Measurements from ENCODE around the gene AVPI1.
"Not testable (repeated sequence)": the region's sequence is repeated elsewhere in the genome, so short reads cannot be mapped to it uniquely, and the experiment has no call there.

Gene AVPI1

DNA sequence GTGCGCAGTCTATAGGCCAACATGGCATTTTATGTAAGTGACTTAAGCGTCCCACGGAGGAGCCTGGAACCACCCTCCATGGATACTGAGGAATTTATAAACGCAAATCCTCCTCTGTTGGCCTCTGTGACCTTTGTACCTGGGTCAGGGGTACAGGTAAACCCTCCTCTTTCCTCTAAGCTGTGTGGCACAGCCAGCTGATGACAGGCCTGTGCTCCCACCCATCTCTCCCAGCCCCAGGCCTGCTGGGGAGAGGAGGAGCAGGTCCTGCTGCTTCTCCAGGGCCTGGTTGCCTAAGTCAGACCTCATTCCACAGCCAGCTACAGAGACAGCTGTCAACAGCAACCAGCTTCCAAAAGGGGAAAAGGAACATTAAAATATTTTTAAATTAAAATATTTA is 5.0 kb downstream of the AVPI1 start:
- DNase-seq (ENCODE audit: low read depth in 2 of 2): no peak

DNA sequence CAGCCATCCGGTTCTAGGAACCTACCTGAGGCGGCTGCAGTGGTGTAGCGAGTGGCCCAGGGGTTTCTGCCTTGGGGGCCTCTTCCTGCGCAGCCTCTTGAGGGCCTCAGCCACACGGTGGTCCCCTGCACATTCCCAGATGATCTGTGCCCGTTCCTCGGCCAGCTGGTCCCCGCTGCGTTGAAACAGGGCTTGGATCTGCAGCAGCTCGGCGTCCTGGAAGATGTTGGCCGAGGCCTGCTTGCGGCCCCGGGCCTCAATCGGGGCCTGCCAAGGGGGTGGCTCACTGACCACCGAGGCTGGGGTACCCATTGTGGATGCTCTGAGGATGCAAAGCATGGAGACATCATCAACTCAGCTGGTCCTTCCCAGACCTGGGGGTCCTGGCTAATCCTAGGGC is 7.4 kb downstream of the AVPI1 start:
- no peak for DNase-seq (ENCODE audit: low read depth in 2 of 2)

DNA sequence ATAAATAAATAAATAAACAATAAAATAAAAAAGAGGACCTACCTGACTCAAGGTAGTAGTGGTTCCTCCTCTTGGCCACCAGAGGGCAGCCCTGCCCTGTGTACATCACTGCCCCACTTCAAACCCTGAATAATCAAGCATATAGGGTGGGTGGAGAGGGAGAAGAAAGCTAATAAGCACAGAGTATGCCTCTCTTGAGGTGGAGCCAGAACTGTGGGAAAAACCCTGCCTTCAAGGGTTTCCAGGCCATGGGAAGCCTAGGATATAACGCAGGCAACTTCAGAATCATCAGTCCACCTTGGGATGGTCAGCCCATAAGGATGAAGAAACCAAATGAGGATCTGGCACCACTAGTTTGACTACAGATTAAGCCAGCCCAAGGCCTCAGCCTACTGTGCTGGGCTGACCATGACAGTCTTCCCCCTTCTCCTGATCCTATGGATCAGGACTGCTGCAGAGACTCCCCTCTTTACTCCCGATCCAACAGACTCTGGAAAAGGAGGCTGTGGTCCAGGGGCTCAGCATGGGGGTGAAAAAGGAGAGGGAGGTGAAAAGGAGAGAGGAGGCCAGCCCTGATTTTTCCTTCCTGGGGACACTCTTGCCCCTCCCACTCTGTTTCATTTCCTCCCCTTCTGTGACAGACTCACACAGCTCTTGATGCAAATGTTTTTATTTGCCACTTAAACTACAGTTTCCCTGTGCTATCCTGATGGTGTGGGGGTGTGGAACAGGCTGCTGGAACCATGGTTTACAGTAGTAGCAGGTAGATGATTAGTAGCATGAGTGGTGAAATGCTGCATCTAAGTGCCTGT is 10.1 kb downstream of the AVPI1 start:
- DNase-seq (ENCODE audit: low read depth in 2 of 2): peak in 1 of 2 donors; percentile 6

DNA sequence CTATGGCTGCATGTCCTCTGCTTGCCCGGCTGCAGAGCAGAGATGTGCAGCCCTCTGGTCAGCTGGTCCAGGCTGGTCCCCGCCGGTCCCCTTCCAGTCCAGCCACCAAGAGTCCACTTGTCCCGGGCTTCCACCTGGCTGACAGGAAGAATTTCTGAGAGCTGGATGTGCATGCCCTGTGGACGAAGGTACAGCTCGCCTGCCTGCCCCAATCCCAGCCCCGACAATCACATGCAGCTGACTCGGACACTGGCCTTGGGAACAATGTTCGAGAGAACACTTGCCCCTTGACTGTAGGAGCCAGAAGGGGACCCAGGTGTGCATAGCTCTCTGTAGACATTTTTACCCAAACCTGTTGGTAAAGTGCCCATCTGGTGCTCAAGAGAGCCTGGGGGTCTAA is 11.8 kb downstream of the AVPI1 start:
- no peak for DNase-seq (ENCODE audit: low read depth in 2 of 2)

DNA sequence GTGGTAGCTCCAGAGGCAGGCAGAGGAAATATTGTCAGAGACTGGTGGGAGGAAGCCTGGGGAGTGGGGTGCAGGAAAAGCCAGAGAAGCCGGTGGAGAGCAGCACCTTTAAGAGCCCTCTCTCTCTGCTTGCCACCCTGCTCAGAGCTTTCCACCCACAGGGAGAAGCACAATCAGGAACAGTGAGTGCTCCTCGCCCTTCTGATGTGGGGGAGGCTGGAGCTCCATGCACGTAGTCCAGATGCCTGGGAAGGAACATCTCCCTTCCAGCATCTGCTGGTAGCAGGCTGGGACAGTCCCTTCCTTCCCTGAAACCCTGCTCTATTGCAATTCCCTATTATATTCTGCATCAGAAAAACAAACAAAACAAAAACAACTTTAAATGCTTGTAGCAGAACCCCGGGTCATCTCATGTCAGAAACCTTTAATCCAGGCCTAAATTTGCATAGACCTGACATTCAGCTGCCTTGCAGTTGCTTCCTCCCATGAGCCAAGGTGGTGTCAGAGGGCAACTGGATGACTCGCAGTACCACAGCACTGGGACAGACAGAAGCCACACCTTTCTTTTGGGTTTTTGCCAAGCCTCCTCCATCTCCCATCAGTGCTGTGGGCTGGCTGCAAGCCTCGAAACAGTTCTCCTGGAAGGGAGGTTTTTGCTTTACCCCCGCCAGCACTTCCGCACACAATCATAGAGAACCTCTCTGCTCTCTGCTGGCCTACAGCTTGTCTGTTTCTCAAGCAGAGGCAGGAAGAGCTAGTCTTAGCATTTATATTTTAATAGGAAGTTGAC is 13.1 kb downstream of the AVPI1 start:
- DNase-seq (ENCODE audit: low read depth in 2 of 2): no peak

- no peak for DNase-seq (ENCODE audit: low read depth in 2 of 2)
Measured at GRCh38 chr10:97669571-97669970, 17.5 kb downstream of the AVPI1 start.

DNA sequence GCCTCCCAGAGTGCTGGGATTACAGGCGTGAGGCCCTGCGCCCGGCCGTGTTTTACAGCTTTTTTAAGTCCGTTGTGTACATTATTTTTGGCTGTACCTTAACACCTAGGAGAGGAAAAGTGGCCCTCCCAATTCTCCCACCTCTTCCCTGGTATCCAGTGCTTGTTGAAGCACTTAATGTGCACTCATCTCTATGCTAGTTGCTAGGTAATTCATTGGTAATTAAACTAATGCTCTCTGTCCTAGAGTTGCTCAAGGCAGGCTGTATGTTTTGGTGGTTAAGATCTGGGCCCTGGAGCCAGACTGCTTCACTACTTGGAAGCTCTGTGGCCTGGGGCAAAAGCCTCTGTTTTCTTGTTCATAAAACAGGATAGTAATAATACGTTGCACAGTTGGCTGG is 19.6 kb downstream of the AVPI1 start:
- no peak for DNase-seq (ENCODE audit: low read depth in 2 of 2)

GRCh38 chr10:97666992-97667391 is 20.0 kb downstream of the AVPI1 start:
- no peak for DNase-seq (ENCODE audit: low read depth in 2 of 2)

- no peak for DNase-seq (ENCODE audit: low read depth in 2 of 2)
Measured at GRCh38 chr10:97664282-97664850, 22.7 kb downstream of the AVPI1 start.

DNA sequence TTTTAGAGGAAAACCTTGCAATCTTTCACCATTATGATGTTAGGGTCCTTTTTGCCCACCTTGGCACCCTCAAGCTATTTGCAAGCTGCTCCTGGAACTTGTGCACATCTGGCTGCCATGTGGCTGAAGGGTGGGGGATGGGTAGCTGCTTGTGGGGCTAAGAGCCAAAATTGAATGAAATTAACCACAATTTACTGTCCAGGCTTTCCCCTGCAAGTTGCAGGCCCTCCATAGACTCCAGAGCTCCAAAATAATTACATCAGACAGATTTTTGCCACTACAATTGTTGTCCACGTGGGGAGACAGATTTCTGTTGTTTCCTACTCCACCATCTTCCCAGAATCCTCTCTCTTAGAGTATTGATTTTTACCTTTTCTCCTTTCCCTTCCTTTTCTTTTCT is 27.5 kb downstream of the AVPI1 start:
- no peak for DNase-seq (ENCODE audit: low read depth in 2 of 2)

DNA sequence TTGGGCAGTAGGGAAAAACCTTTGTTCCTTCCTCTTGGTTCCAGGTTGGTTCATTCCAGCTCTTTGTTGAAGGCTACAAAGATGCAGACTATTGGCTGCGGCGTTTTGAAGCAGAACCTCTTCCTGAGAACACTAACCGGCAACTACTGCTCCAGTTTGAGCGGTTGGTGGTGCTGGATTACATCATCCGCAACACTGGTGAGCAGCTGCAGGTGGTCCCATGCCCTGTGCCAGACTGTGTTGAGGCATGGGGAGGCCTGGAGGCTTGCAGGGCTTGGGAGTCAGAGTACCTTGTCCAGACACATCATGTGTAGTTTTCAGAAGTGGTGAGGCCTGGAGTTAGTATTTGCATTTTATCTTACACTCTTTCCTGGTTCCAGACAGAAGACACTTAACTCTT is 30.3 kb downstream of the AVPI1 start:
- no peak for DNase-seq (ENCODE audit: low read depth in 2 of 2)

GRCh38 chr10:97651773-97652172 is 35.3 kb downstream of the AVPI1 start:
- DNase-seq (ENCODE audit: low read depth in 2 of 2): no peak

DNA sequence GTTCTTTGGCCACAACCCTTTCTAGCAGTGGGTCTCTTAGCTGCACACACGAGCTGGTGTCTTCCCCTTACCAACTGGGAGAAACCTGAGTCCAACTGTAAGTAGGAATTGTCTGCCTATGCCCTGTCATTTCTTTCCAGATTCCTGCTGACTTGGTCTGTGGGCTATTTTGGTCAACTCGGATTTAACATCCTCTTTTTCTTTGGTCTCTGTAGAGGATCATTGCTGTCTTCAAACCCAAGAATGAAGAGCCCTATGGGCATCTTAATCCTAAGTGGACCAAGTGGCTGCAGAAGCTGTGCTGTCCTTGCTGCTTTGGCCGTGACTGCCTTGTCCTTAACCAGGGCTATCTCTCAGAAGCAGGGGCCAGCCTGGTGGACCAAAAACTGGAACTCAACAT is 36.3 kb downstream of the AVPI1 start:
- DNase-seq (ENCODE audit: low read depth in 2 of 2): no peak

- not testable (repeated sequence) for DNase-seq (ENCODE audit: low read depth in 2 of 2)
Measured at GRCh38 chr10:97649405-97649750, 37.7 kb downstream of the AVPI1 start.

- DNase-seq (ENCODE audit: low read depth in 2 of 2): no peak
Measured at GRCh38 chr10:97648562-97649404, 38.3 kb downstream of the AVPI1 start.

- DNase-seq (ENCODE audit: low read depth in 2 of 2): no peak
Measured at GRCh38 chr10:97647556-97647955, 39.5 kb downstream of the AVPI1 start.

GRCh38 chr10:97644936-97645335 is 42.1 kb downstream of the AVPI1 start:
- no peak for DNase-seq (ENCODE audit: low read depth in 2 of 2)

DNA sequence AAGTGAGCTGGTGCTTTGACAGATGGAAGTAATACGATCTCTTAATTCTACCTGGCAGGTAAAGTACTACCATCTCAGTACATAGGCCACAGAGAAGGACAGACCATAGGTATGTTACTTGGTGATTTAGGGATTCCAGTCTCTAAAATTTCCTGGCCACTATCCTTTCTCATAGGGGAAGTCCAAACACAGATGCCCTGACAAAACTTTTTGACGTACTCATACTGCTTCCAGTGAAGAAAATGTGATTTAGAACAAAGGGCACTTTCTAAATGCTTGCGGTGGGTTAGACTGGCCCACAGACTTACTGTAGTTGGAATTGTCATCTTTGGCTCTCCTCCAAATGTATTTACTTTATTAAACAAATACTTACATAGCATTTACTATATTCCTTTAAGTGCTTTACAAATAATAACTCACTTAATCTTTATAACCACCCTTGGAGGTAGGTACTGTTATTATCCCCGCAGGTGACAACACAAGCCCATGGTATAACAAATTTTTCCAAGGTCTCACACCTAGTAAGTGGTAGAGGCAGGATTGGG is 43.5 kb downstream of the AVPI1 start:
- DNase-seq (ENCODE audit: low read depth in 2 of 2): no peak

DNA sequence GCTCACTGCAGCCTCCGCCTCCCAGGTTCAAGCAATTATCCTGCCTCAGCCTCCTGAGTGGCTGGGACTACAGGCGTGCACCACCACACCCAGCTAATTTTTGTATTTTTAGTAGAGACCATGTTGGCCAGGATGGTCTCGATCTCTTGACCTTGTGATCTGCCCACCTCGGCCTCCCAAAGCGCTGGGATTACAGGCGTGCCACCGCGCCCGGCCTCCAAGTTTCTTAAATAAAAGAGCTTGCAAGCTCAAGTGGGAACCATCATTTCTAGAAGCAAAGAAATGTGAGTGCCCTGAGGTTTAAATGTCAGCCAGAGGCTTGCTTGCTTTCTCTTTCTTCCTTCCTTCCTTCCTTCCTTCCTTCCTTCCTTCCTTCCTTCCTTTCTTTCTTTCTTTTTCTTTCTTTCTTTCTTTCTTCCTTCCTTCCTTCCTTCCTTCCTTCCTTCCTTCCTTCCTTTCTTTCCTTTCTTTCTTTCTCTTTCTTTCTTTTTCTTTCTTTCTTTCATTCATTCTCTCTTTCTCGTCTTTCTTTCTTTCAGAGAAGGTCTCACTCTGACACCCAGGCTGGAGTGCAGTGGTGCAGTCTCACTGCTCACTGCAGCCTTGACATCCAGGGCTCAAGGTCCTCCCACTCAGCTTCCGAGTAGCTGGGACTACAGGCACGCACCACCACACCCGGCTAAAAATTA is 44.4 kb downstream of the AVPI1 start:
- DNase-seq (ENCODE audit: low read depth in 2 of 2): not testable (repeated sequence)

- no peak for DNase-seq (ENCODE audit: low read depth in 2 of 2)
Measured at GRCh38 chr10:97640868-97641811, 45.9 kb downstream of the AVPI1 start.

Data from stimulated activated CD4-positive, alpha-beta T cell treated with anti-CD3 and anti-CD28 coated beads, Interleukin-1b, Interleukin-23, amount 100 ng/mL, for 1 hour (primary cell).